Mucosa of rectum (tissue), 2 donors: ENCODE results near the gene FHL1.
A peak's percentile ranks its signal among the peaks of the same experiment; 100 is the strongest.
"Not testable (repeated sequence)": the region's sequence is repeated elsewhere in the genome, so short reads cannot be mapped to it uniquely, and the experiment has no call there.

ENCODE experiments used
- H3K27ac ChIP-seq, 2 donors: one replicate each; pipeline ENCODE4 v1.7.0; 2013; ENCODE audit warnings: inconsistent platforms in 2 of 2, low read depth in 2 of 2, low read length in 2 of 2
- H3K27me3 ChIP-seq, 2 donors: one replicate each; pipeline ENCODE4 v1.7.0; 2013; ENCODE audit warnings: low read length in 2 of 2; ENCODE audit not compliant: control insufficient read depth in 2 of 2, insufficient read depth in 2 of 2
- H3K36me3 ChIP-seq, 2 donors: one replicate each; pipeline ENCODE4 v1.7.0; 2013; ENCODE audit warnings: low read length in 2 of 2; ENCODE audit not compliant: control insufficient read depth in 2 of 2, insufficient read depth in 2 of 2
- H3K4me1 ChIP-seq, 2 donors: one replicate each; pipeline ENCODE4 v1.7.0; 2013; ENCODE audit warnings: low read length in 2 of 2, mild to moderate bottlenecking in 1 of 2; ENCODE audit not compliant: control insufficient read depth in 2 of 2, insufficient read depth in 2 of 2
- H3K4me3 ChIP-seq, 2 donors: one replicate each; pipeline ENCODE4 v1.7.0; 2013; ENCODE audit warnings: low read length in 2 of 2
- H3K9ac ChIP-seq, 2 donors: one replicate each; pipeline ENCODE4 v1.7.0; 2013; ENCODE audit warnings: low read length in 2 of 2, low read depth in 1 of 2, mild to moderate bottlenecking in 1 of 2
- H3K9me3 ChIP-seq, 2 donors: one replicate each; pipeline ENCODE4 v1.7.0; 2013; ENCODE audit warnings: low read length in 2 of 2; ENCODE audit not compliant: control insufficient read depth in 2 of 2
- donor health status: healthy.
- donor health status: Normal muscosa, but diverticular disease.

The FHL1 gene

GRCh38 chrX:136237074-136237473 lies 89.7 kb downstream of the FHL1 start:
- Histone ChIP-seq H3K36me3 (no peaks in the 10 kb centered on the region), H3K27ac (no peak overlapping the region), H3K9ac (no peak overlapping the region), H3K27me3 (no peaks in the 10 kb centered on the region), H3K4me3 (no peak overlapping the region), H3K4me1 (no peaks in the 10 kb centered on the region), H3K9me3 (no peaks in the 10 kb centered on the region)

- not testable (repeated sequence) for H3K9me3 ChIP-seq, H3K4me1 ChIP-seq, H3K9ac ChIP-seq, H3K4me3 ChIP-seq, H3K27me3 ChIP-seq, H3K27ac ChIP-seq, H3K36me3 ChIP-seq
These were observed 90.5 kb downstream of the FHL1 start for GRCh38 chrX:136237849-136238248.

- Histone ChIP-seq H3K27me3 (peaks cover 0 to 9% of the 10 kb centered on the region in 2 donors), H3K9me3 (no peaks in the 10 kb centered on the region), H3K4me1 (no peaks in the 10 kb centered on the region), H3K4me3 (no peak overlapping the region), H3K9ac (no peak overlapping the region), H3K36me3 (peaks cover 0 to 3% of the 10 kb centered on the region in 2 donors), H3K27ac (no peak overlapping the region)
These were observed 98.9 kb downstream of the FHL1 start for GRCh38 chrX:136246201-136246600.

- peak overlapping the region; percentile 35 to 51 for H3K27ac ChIP-seq
- peak overlapping the region in 1 of 2 donors; percentile 59 for H3K9ac ChIP-seq
- H3K9me3 ChIP-seq = no peaks in the 10 kb centered on the region
These were observed 103.1 kb downstream of the FHL1 start for GRCh38 chrX:136250191-136251040.

GRCh38 chrX:136251041-136251991 lies 104.0 kb downstream of the FHL1 start, which contains the start of gene MAP7D3:
Gene MAP7D3, minus strand, starts transcription at chrX:136251400. Its CDS starts 42 bp downstream, at chrX:136251358.
- H3K36me3 ChIP-seq = no peaks in the 10 kb centered on the region
- peaks cover 0 to 15% of the 10 kb centered on the region in 2 donors for H3K27me3 ChIP-seq
- peak within 1 kb of the TSS; percentile 35 to 51 for H3K27ac ChIP-seq
- no peaks in the 10 kb centered on the region for H3K4me1 ChIP-seq
- peak within 1 kb of the TSS; percentile 60 to 64 for H3K4me3 ChIP-seq
- H3K9ac ChIP-seq = peak within 1 kb of the TSS in 1 of 2 donors; percentile 59
- H3K9me3 ChIP-seq = no peaks in the 10 kb centered on the region

More at GRCh38 chrX:136250191-136251040, 103.1 kb downstream of the FHL1 start:
- peak overlapping the region; percentile 60 to 64 for H3K4me3 ChIP-seq
- H3K4me1 ChIP-seq = no peaks in the 10 kb centered on the region
- no peaks in the 10 kb centered on the region for H3K36me3 ChIP-seq
- peaks cover 0 to 15% of the 10 kb centered on the region in 2 donors for H3K27me3 ChIP-seq

GRCh38 chrX:136255541-136255940 lies 108.2 kb downstream of the FHL1 start:
- H3K9ac ChIP-seq = no peak overlapping the region
- no peak overlapping the region for H3K4me3 ChIP-seq
- H3K27ac ChIP-seq = no peak overlapping the region
- peaks cover 0 to 7% of the 10 kb centered on the region in 2 donors for H3K27me3 ChIP-seq
- H3K36me3 ChIP-seq = no peaks in the 10 kb centered on the region
- no peaks in the 10 kb centered on the region for H3K4me1 ChIP-seq
- H3K9me3 ChIP-seq = no peaks in the 10 kb centered on the region

GRCh38 chrX:136256026-136256425 lies 108.7 kb downstream of the FHL1 start:
- Histone ChIP-seq H3K36me3 (no peaks in the 10 kb centered on the region), H3K27me3 (peaks cover 0 to 6% of the 10 kb centered on the region in 2 donors), H3K4me3 (no peak overlapping the region), H3K27ac (no peak overlapping the region), H3K9ac (no peak overlapping the region), H3K4me1 (no peaks in the 10 kb centered on the region), H3K9me3 (no peaks in the 10 kb centered on the region)

- H3K27ac ChIP-seq = no peak overlapping the region
- H3K9me3 ChIP-seq = no peaks in the 10 kb centered on the region
- H3K4me3 ChIP-seq = no peak overlapping the region
- no peak overlapping the region for H3K9ac ChIP-seq
- H3K27me3 ChIP-seq = peaks cover 0 to 6% of the 10 kb centered on the region in 2 donors
- no peaks in the 10 kb centered on the region for H3K36me3 ChIP-seq
- no peaks in the 10 kb centered on the region for H3K4me1 ChIP-seq
These were observed 111.6 kb downstream of the FHL1 start for GRCh38 chrX:136258951-136259350.

- Histone ChIP-seq H3K27ac (no peak overlapping the region), H3K4me1 (no peaks in the 10 kb centered on the region), H3K4me3 (no peak overlapping the region), H3K36me3 (no peaks in the 10 kb centered on the region), H3K9ac (no peak overlapping the region), H3K27me3 (peaks cover 0 to 2% of the 10 kb centered on the region in 2 donors), H3K9me3 (no peaks in the 10 kb centered on the region)
These were observed 112.2 kb downstream of the FHL1 start for GRCh38 chrX:136259543-136259942.

- H3K9me3 ChIP-seq = no peaks in the 10 kb centered on the region
- H3K27ac ChIP-seq = no peak overlapping the region
- peaks cover 0 to 2% of the 10 kb centered on the region in 2 donors for H3K27me3 ChIP-seq
- no peak overlapping the region for H3K9ac ChIP-seq
- H3K4me1 ChIP-seq = no peaks in the 10 kb centered on the region
- no peaks in the 10 kb centered on the region for H3K36me3 ChIP-seq
- H3K4me3 ChIP-seq = no peak overlapping the region
These were observed 113.4 kb downstream of the FHL1 start for GRCh38 chrX:136260776-136261175.
